HG03135 (cell line): Measurements from ENCODE around the gene CER1.

Experiments
- ATAC-seq: cut with Tn5 transposase; IDR thresholded peaks from one replicate; pipeline ENCODE4 v1.9.1; 2021; ENCODE audit warnings: mild to moderate bottlenecking, moderate library complexity; ENCODE audit not compliant: unreplicated experiment

Gene CER1

GRCh38 chr9:14670718-14671117 is 51.8 kb downstream of the CER1 start:
- no peak for ATAC-seq
